GM18499 (cell line): ENCODE data around the gene RGSL1.
"Not testable (repeated sequence)": the region's sequence is repeated elsewhere in the genome, so short reads cannot be mapped to it uniquely, and the experiment has no call there.

ENCODE experiments used
- ATAC-seq: cut with Tn5 transposase; IDR thresholded peaks from one replicate; pipeline ENCODE4 v1.9.1; 2021; ENCODE audit warnings: moderate number of reproducible peaks; ENCODE audit not compliant: insufficient read depth, unreplicated experiment

The RGSL1 gene

DNA sequence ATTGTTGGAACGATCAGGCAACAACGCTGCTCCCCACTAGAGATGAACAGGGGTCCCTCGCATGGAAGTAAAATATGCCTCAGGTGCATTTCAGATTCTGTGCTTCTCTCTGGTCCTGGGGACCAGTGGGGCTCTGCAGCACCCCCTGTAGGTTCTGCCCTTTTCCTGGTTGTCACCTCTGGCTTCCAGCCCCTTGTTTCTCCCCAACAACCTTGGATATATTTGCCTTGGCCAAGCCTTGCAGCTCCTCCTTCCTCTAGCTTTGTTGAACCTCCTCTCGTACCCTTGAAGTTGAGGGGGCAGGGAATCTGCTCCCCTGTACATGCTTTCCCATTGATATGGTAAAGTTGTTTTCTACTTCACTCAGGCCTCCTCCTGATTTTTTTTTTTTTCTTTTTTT lies 5.4 kb upstream of the RGSL1 start:
- no peak for ATAC-seq

DNA sequence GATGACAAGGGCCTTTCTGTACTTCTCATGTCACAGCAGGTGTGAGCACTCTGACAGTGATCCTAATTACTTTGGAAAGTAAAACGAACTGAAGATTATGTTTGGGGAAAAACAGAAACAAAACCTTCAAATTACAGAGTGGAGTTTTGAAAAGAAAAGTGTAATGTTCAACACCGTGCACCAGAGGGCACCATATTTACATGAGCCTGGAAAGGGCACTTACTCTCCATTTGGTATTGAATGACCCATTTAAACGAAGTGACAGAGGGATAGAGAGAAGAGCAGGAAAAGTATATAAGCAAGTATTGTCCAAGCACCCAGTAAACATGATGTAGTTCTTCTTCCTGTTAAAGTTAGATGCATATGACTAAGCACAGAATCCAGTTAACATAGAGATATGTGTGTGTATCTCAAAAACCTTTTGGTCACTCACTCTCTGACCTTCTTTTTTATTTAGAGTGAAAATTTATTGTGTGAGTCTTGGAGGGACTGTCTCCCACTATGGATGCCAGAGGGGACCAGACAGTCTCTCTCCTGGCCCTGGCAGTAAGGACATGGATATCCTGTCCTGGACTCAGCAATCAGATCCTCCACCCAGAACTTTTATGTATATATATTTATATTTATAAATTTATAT lies 3.8 kb upstream of the RGSL1 start:
- ATAC-seq, result peak; percentile 53

DNA sequence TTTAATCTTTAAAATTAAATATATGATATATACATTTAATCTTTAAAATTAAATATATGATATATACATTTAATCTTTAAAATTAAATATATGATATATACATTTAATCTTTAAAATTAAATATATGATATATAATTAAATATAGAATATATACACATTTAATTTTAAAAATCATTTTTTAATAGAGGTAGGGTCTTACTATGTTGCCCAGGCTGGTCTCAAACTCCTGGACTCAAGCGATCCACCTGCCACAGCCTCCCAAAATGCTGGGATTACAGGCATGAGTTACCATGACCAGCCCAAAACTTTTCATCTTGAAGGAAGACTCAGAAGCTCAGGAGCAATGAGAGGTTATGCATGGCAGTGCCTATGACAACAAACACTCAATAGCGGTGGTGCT lies 2.8 kb upstream of the RGSL1 start:
- ATAC-seq, result not testable (repeated sequence)

DNA sequence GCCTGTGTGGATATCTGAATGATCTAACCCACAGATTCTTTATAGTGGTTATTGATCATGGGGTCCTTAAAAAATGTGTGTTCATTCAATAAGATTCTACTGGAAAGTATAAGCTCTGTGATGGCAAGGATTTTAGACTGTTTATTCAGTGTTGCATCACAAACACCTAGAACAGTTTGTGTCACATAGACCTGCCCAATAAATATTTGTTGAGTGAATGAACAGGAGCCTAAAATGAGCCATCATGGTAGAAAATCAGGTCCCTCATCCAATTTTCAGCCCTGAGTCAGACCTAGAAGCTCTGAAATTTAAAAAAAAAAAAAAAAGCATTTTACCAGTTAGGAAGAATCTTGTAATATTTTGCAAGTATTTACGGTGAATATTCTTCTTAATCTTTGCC lies 2.3 kb upstream of the RGSL1 start:
- no peak for ATAC-seq

DNA sequence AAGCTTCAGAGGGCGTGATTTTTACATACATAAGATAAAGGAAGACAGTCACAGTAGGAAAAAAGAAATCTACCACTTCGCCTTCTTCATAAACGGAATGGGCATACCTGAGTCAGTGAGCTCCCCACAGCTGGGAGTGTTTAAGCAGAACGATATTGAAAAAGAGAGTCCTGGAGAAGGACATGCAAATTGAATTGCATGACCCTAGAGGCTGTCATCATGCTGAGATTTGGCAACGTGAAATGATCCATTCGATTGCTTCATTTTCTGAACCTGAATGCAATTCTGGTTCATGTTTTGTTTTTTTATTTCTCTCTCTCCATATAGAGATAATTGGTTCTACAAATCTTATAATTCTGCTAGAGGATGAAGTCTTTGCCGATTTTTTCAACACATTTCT lies 3.7 kb downstream of the RGSL1 start:
- no peak for ATAC-seq

DNA sequence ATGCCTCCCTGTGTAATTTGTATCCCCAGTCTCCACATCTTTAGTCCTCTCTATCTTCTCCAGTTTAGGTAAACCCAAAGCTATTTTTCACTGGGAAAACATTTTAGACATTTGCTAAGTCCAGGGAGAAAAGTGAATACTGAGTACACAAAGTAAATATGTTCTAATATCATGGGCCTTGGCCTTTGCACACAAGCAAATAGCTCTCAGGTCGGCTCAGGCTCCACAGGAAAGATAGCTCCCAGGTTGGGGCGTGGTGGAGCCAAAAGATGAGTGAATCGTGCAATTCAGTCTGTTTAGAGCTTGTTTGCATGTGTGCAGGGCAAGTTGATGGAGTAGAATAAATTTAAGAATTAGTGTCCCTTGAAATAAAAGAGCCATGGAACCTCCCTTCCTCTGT lies 7.9 kb downstream of the RGSL1 start:
- ATAC-seq, result no peak

DNA sequence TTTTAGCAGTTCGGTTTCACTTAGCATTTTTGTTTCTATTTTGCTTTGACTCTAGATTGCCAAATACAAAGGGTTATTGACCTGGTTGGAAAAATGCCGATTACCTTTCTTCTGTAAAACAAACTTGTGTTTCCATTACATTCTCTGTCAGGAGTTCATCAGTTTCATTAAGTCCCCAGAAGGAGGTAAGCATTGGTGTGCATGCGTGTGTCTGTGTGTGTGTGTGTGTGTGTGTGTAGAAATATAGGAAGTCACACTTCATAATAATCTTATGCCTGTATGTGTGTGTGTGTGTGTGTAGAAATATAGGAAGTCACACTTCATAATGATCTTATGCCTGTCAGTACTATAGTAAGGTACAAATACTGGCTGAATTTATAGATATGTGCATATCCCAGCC lies 10.0 kb downstream of the RGSL1 start:
- ATAC-seq, result no peak

DNA sequence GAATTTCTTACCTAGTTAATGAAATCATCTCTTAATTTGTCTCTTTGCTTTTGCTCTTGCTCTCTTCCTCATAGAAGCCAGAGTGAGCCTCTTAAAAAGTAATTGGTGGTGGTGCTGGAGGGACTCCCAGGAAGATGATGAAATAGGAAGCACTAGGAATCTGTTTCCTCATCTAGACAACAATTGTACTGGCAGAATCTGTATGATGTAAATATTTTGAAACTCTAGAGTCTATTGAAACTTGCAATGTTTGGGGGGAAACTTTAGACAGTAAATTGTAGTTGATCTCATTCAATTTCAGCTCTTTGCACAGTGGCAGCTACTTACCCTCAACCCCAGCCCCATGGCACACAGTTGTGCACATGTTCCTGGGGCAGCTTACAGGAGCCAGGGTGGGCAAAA lies 10.6 kb downstream of the RGSL1 start:
- no peak for ATAC-seq

DNA sequence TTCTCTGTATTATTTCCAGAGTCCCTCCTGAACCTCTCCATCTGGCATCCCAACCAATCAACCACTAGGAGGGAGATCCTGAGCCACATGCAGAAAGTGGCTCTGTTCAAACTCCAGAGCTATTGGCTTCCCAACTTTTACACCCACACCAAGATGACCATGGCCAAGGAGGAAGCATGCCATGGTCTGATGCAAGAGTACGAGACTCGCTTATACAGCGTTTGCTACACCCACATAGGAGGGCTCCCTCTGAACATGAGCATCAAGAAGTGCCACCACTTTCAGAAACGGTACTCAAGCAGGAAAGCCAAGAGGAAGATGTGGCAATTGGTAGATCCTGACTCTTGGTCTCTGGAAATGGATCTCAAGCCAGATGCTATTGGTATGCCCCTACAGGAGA lies 23.6 kb downstream of the RGSL1 start:
- ATAC-seq, result no peak

DNA sequence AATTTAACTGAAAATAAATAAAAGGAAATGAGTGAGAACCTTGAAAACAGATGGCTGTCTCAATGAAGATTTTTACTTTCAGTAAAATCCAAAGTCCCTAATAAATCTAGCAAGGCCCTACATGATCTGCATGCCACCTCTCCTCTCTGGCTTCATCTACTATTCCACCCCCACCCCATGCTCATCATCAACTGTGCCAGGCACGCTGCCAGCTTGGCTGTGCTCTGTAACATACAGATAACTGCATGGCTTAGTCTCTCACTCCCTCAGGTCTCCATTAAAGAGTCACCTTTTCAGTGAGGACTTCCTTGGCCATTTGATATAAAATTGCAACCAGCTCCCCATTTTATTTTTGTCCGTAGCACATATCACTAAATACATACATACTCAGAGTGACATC lies 26.7 kb downstream of the RGSL1 start:
- ATAC-seq, result no peak

DNA sequence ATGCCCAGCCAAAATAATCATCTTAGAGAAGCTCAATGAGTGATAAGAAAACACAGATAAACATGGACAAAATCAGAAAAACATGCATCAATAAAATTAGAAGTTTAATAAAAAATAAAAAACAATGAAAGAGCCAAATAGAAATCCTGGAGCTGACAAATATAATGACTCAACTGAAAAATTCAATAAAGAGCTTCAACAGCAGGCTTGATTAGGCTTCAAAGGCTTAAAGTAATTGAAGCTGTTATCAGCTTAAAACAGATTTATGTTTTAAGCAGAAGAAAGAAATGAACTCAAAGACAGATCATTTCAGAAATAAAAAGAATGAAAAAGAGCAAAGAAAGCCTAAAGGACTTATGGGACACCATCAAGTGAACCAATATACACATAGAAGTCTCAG lies 28.3 kb downstream of the RGSL1 start:
- ATAC-seq, result no peak

DNA sequence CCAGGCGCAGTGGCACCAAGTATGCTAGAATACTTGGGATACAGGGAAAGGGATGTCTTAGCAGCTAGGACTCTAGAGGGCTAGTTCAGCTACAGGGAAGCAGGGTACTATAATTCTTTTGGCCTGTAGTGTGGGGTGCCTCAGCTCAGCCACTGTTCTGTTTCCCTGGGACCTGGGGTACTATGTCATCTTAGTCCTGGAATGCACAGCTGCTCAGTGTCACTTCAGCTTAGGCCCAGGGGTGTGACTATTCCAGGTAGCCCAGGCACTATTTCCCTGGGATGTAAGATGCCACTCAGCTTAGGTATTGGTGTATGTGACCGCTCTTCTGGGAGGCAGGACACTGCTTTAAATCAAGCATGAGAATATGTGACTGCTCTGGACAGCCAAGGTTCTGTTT lies 34.1 kb downstream of the RGSL1 start:
- no peak for ATAC-seq

DNA sequence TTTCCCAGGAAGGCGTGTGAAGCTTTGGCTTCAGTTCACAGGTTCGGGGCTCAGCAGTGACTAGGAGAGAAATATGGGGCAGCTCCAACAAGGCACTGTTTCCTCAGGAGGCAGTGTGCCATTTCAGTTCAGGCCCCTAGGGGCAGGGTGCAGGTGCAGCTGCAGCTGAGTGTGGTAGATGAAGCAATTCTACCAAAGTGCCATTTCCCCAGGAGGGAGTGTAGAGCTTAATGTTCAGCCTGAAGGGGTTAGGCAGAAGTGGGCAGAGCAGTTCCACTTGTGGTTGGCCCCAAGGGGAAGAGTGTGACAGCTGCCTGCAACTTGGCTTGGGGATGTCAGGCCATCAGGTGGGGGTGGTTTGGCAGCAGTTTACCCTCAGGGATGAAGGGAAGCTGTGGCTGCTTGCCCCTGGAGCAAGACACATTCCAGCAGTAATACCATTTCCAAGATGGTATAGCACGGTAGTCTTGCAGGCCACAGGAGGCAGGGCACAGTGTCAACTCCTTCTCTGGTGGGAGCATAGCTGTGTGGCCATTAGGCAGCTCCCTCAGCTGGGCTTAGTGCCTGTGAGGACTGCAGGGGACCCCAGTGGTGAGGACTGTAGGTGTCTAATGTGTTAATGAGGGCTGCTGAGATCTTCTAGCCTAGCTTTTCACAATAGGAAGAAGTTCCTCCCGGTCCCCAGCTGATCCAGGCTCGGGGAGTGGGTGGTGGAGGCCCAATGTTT lies 34.7 kb downstream of the RGSL1 start:
- peak; percentile 71 for ATAC-seq

DNA sequence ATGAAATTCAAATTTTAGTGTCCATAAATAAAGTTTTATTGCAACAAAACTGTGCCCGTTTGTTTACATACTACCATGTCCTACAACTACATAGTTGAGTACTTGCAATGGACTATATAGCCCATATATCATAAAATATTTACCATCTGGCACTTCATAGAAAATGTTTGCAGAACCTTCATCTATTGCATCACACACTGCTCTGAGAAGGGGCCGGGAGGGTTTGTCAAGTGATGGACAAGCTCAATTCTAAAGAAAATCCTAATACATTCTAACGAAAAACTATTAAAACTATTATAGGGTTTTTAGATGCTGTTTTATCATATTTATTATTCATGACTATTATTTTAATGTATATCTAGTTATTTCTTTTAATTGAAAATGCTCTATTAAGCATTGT lies 35.9 kb downstream of the RGSL1 start:
- no peak for ATAC-seq

DNA sequence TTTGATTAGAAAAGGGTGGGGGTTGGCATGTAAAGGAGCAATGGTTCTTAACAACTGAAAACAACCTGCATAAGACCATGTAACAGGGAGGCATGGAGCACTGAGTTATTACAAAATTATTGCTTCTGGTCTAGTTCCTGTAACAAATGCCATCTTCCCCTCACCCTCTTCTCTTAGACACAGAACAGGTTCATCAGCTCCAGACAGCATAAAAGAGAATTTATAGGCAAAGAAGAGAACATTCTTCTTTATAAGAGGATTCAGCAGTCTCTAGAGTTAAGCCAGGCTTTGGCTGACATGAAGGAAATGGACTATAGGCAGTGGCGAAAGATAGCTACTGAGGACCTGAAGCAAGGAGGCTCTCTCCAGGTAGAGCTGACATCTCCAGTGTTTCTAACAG lies 38.9 kb downstream of the RGSL1 start:
- no peak for ATAC-seq

DNA sequence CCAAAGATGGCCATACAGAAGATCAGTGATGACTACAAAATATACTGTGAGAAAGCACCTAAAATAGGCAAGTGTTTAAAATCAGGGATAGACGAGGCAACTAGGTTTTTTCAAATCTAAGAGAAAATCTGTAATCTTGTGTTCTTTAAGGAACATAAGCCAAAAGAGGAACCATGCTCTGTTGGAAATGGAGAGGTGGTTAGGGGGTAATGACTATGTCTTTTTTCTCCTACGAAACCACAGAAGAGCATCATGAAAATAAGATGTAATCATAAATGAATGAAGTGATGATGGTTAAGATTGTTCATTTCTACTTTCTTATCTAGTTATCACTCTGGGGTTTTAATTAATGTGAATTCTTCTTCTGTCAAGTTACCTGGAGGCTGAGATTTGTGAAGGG lies 43.1 kb downstream of the RGSL1 start:
- no peak for ATAC-seq

DNA sequence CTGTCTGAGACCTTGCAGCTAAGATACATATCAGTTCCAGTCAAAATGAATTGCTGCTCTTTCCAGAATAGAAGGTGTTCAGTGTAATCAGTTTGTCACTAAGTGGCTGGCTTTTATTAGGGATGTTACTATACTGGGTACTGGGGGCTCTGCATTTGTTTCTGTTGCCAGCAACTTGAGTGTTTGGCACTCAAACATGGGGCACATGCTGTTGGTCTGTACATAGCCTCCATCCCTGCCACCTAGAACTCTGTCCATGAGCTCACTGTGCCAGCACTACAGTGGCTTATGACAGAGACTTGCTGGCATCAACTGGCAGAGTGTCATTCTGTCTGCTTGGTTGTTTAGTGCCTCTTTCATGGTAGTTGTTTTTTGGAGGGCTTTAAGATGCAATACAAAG lies 45.1 kb downstream of the RGSL1 start:
- ATAC-seq, result no peak

DNA sequence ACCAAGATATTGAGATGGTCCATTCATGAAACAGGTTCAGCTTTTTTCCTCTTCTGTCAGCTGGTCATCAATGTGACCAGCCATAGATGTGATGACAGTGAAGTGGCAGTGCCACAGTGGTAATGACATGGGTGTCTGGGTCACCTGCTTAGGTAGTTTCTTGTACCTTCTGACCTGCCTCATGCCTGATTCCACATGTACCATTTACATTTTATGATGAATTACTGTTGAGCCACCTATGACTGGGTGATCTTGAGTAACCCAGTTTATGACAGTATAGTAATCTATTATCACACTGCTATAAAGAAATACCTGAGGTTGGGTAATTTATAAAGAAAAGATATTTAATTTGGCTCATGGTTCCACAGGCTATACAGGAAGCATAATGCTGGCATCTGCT lies 45.7 kb downstream of the RGSL1 start:
- no peak for ATAC-seq

DNA sequence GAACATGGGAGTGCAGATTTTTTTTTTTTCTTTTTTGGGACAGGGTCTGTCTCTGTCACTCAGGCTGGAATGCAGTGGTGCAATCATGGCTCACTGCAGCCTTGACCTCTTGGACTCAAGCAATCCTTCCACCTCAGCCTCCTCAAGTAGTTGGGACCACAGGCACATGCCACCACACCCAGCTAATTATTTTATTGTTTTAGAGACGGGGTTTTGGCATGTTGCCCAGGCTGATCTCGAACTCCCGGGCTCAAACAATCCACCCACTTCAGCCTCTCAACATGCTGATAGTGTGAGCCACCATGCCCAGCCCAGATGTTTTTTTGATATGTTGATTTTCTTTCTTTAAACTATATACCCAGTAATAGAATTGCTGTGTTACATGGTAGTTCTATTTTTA lies 57.7 kb downstream of the RGSL1 start:
- ATAC-seq, result no peak

DNA sequence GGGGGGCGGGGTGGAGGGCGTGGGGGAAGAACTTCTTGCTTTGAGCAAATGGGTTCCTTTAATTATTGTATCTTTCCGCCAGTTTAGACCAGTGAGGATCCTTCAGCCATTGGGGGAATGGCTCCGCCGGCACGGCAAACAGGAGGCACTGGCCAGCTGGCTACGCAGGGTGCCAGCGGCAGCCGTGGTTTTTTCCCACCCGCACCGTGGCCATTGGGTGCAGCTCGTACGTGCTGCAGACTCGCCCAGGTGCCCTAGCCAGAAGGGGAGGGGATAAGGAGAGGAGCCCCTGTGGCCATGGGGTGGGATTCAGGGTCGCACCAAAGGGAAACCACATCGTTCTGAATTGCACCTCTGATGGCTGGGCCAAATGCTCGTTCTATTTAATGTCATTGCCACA lies 65.6 kb downstream of the RGSL1 start:
- ATAC-seq, result no peak

DNA sequence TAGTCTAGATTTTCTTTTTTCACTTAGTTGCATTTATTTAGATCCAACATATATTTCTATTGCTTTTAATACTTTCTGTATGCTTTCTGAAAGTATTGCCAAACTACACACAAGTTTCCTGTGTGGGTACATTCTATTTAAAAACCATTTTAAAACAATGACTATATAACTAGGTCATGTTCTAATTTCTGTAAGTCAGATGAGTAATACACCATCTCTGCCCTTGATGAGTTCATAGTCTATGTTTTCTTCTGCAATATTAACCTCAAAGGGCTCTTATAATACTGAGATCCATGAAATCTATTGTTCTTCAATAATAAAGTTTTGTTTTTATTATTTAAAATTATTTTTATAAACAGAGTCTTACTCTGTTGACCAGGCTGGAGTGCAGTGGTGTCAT lies 70.8 kb downstream of the RGSL1 start:
- no peak for ATAC-seq

DNA sequence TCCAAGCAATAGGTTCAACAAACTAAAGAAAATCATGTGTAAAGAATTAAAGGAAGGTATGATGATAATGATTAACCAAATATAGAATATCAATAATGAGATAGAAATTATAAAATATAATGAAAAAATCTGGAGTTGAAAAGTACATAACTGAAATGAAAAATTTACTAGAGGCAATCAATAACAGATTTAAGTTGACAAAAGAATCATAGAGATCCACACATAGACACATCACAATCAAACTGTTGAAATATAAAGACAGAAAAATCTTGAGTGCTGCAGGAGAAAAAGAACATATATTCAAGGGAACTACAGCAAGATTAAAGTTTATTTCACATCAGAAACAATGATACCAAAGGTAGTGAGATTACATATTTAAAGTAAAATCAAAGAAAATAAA lies 75.4 kb downstream of the RGSL1 start:
- ATAC-seq, result no peak
